SK-N-SH (cell line): ENCODE results near the gene MACIR. TPM values are rescaled to one million over a fixed set of nuclear protein-coding genes. Genes with fewer than 3 reads are reported as not detected.
A peak's percentile ranks its signal among the peaks of the same experiment; 100 is the strongest.

Source experiments
- CTCF ChIA-PET: fragments of 300-600, 350-600 bp; formaldehyde crosslinking; extraction: SDS; loops from one replicate; lab custom pipeline; 2021; lab: Yijun Ruan, JAX
- POLR2A ChIA-PET: fragments of 350-600 bp; sonication (Branson Sonifier 250); formaldehyde crosslinking; extraction: SDS; loops from one replicate; lab custom pipeline; 2020; ENCODE audit warnings: antibody characterized with exemption, inconsistent platforms; lab: Yijun Ruan, JAX
- DNase-seq: peaks from one replicate; pipeline ENCODE4 v3.0.0; 2012
- H2AFZ ChIP-seq: fragments of 200-600 bp; sonication (generic); 2 replicates; pipeline ENCODE4 v1.8.1; 2016; ENCODE audit warnings: antibody characterized with exemption, mild to moderate bottlenecking, low read depth
- H3F3A ChIP-seq: fragments of 200-600 bp; sonication (generic); replicated peaks from 2 replicates; pipeline ENCODE3; 2016; ENCODE audit warnings: antibody characterized with exemption, mild to moderate bottlenecking; ENCODE audit not compliant: insufficient read depth
- H3K27ac ChIP-seq, 2 experiments: fragments of 200-500 bp in 1 of 2; fragments of 200-600 bp in 1 of 2; sonication (Bioruptor generic) in 1 of 2; sonication (generic), shearing (Covaris generic) in 1 of 2; 2 replicates each; pipeline versions ENCODE4 v1.5.1 to v1.6.1; 2014 to 2016; ENCODE audit warnings: low read depth in 2 of 2, inconsistent platforms in 1 of 2, low read length in 1 of 2, mild to moderate bottlenecking in 1 of 2, mixed read lengths in 1 of 2
- H3K27me3 ChIP-seq: fragments of 200-600 bp; sonication (generic), shearing (Covaris generic); 2 replicates; pipeline ENCODE4 v1.6.1; 2016; ENCODE audit warnings: mixed run types; ENCODE audit not compliant: insufficient read depth
- H3K36me3 ChIP-seq, 2 experiments: fragments of 200-500 bp in 1 of 2; fragments of 200-600 bp in 1 of 2; sonication (Bioruptor generic) in 1 of 2; sonication (generic) in 1 of 2; replicated peaks in 1 of 2; 2 replicates each; pipeline versions ENCODE3 to v1.5.1; 2014 to 2016; ENCODE audit warnings: low read length in 1 of 2, mild to moderate bottlenecking in 1 of 2; ENCODE audit not compliant: insufficient read depth in 2 of 2, control insufficient read depth in 1 of 2
- H3K4me1 ChIP-seq, 2 experiments: fragments of 200-500 bp in 1 of 2; fragments of 200-600 bp in 1 of 2; sonication (Bioruptor generic) in 1 of 2; sonication (generic), shearing (Covaris generic) in 1 of 2; 2 replicates each; pipeline versions ENCODE4 v1.5.1 to v1.6.1; 2014 to 2016; ENCODE audit warnings: low read depth in 1 of 2, low read length in 1 of 2, mixed run types in 1 of 2; ENCODE audit not compliant: insufficient read depth in 2 of 2, control insufficient read depth in 1 of 2
- H3K4me2 ChIP-seq: fragments of 200-600 bp; sonication (generic), shearing (Covaris generic); 2 replicates; pipeline ENCODE4 v1.6.1; 2017; ENCODE audit warnings: mixed run types
- H3K4me3 ChIP-seq, 2 experiments: fragments of 200-500 bp in 1 of 2; fragments of 200-600 bp in 1 of 2; sonication (Bioruptor generic) in 1 of 2; sonication (generic), shearing (Covaris generic) in 1 of 2; 2 replicates each; pipeline versions ENCODE4 v1.5.1 to v1.8.1; 2014 to 2016; ENCODE audit warnings: low read depth in 2 of 2, inconsistent platforms in 1 of 2, low read length in 1 of 2, mild to moderate bottlenecking in 1 of 2, mixed read lengths in 1 of 2, moderate library complexity in 1 of 2
- H3K79me2 ChIP-seq: fragments of 200-600 bp; sonication (generic); 2 replicates; pipeline ENCODE4 v1.8.1; 2017; ENCODE audit warnings: mild to moderate bottlenecking; ENCODE audit not compliant: insufficient read depth
- H3K9ac ChIP-seq: fragments of 200-600 bp; sonication (generic); 2 replicates; pipeline ENCODE4 v1.6.1; 2017; ENCODE audit warnings: mixed run types
- H3K9me2 ChIP-seq: fragments of 200-600 bp; sonication (generic); 2 replicates; pipeline ENCODE4 v1.6.1; 2017; ENCODE audit warnings: mixed run types
- H3K9me3 ChIP-seq: fragments of 200-600 bp; sonication (generic); 2 replicates; pipeline ENCODE4 v1.6.1; 2017; ENCODE audit warnings: mixed run types, mild to moderate bottlenecking, moderate library complexity
- H4K20me1 ChIP-seq: fragments of 200-600 bp; sonication (generic); 2 replicates; pipeline ENCODE4 v1.6.1; 2017; ENCODE audit warnings: mild to moderate bottlenecking, mixed run types; ENCODE audit not compliant: insufficient read depth
- CHD2 ChIP-seq: fragments of 150-350 bp; IDR thresholded peaks from 2 replicates; pipeline ENCODE4 v1.6.1; 2018; ENCODE audit warnings: low read length; ENCODE audit not compliant: partially characterized antibody
- CTCF ChIP-seq: fragments of 200-600 bp; sonication (generic); IDR thresholded peaks from 2 replicates; pipeline ENCODE4 v1.6.1; 2017; ENCODE audit warnings: antibody characterized with exemption, mild to moderate bottlenecking, moderate library complexity
- ELF1 ChIP-seq: IDR thresholded peaks from 2 replicates; pipeline ENCODE4 v1.4.0; 2012
- EP300 ChIP-seq, 2 experiments: IDR thresholded peaks; 2 replicates each; pipeline versions ENCODE4 v1.4.0 to v1.6.1; 2012; ENCODE audit warnings: borderline replicate concordance in 1 of 2, low read depth in 1 of 2, low read length in 1 of 2
- FOSL2 ChIP-seq: IDR thresholded peaks from 2 replicates; pipeline ENCODE4 v1.4.0; 2012; ENCODE audit warnings: low read depth, mild to moderate bottlenecking, moderate library complexity, borderline replicate concordance
- GABPA ChIP-seq: IDR thresholded peaks from 2 replicates; pipeline ENCODE4 v1.4.0; 2012; ENCODE audit warnings: low read depth, mild to moderate bottlenecking
- JUND ChIP-seq: IDR thresholded peaks from 2 replicates; pipeline ENCODE4 v1.4.0; 2012
- MEF2A ChIP-seq: IDR thresholded peaks from 2 replicates; pipeline ENCODE4 v1.4.0; 2012; ENCODE audit warnings: low read depth, borderline replicate concordance
- NRF1 ChIP-seq: IDR thresholded peaks from 2 replicates; pipeline ENCODE4 v1.6.1; 2012; ENCODE audit warnings: low read depth, mild to moderate bottlenecking, low read length
- PBX3 ChIP-seq: IDR thresholded peaks from 2 replicates; pipeline ENCODE4; 2012
- POLR2AphosphoS5 ChIP-seq: IDR thresholded peaks from 2 replicates; pipeline ENCODE4 v1.6.1; 2012; ENCODE audit warnings: low read depth, low read length
- REST ChIP-seq: IDR thresholded peaks from 2 replicates; pipeline ENCODE4 v1.6.1; 2012; ENCODE audit warnings: mild to moderate bottlenecking, low read depth, low read length, moderate library complexity
- RFX5 ChIP-seq: IDR thresholded peaks from 2 replicates; pipeline ENCODE4 v1.6.1; 2012; ENCODE audit warnings: mild to moderate bottlenecking, improper control_type of control experiment, low read length
- TAF1 ChIP-seq: IDR thresholded peaks from 2 replicates; pipeline ENCODE4 v1.6.1; 2012; ENCODE audit warnings: low read depth, mild to moderate bottlenecking, low read length, moderate library complexity, borderline replicate concordance
- USF1 ChIP-seq: IDR thresholded peaks from 2 replicates; pipeline ENCODE4 v1.4.0; 2012; ENCODE audit warnings: low read depth, borderline replicate concordance
- USF2 ChIP-seq: fragments of 150-350 bp; IDR thresholded peaks from 2 replicates; pipeline ENCODE4 v1.6.1; 2017; ENCODE audit warnings: antibody characterized with exemption, low read length, low read depth, borderline replicate concordance
- YY1 ChIP-seq: IDR thresholded peaks from 2 replicates; pipeline ENCODE4 v1.4.0; 2012; ENCODE audit warnings: low read depth, mild to moderate bottlenecking
- WGBS: methylation state at CpG from one replicate; pipeline ENCODE4 v1.1.6; 2017; ENCODE audit warnings: low lambda C conversion rate; 5-methylcytosine and 5-hydroxymethylcytosine counted together
- polyA plus RNA-seq, 3 experiments: library from polyadenylated mRNA; depleted of rRNA; stranded (reverse); fragments of >200 nt; gene quantifications; 2 replicates each; pipeline ENCODE4 v1.2.3, GENCODE V29; 2012

The MACIR gene
- polyA plus RNA-seq, 1 of the 3 experiments (the other 2 are of a cell fraction): 24.7 TPM

GRCh38 chr5:103234239-103234975 is 24.2 kb upstream of the MACIR start:
- H3K9me2 ChIP-seq: no peaks in the 10 kb centered on the region
- peaks cover 0 to 3% of the 10 kb centered on the region in 2 experiments for H3K36me3 ChIP-seq
- H3K9ac ChIP-seq: no peak overlapping the region
- no peak overlapping the region for H3K4me2 ChIP-seq
- H3K79me2 ChIP-seq: no peaks in the 10 kb centered on the region
- H3K4me3 ChIP-seq: no peak overlapping the region
- H2AFZ ChIP-seq: peak overlapping the region; percentile 47; the same call in 1 of the 2 replicates
- 84% methylated on average over 4 of the region's 4 CpGs for WGBS
- POLR2A ChIA-PET: no interaction called here
- no peak for DNase-seq
- CTCF ChIA-PET: interaction anchor here (1.9 to 5.0 kb wide), 3 partner anchors 24 to 242 kb away, joined by 4 to 101 read pairs (median 20); partner anchors contain the start of gene MACIR
- H4K20me1 ChIP-seq: no peaks in the 10 kb centered on the region
- TF ChIP-seq CHD2: no peak
- no peak for TF ChIP-seq RFX5
- TF ChIP-seq TAF1: no peak
- TF ChIP-seq NRF1: no peak
- TF ChIP-seq REST: no peak
- H3K4me1 ChIP-seq: no peaks in the 10 kb centered on the region; a peak in 1 of 4 replicates
- H3K27me3 ChIP-seq: no peaks in the 10 kb centered on the region
- no peaks in the 10 kb centered on the region for H3F3A ChIP-seq
- H3K27ac ChIP-seq: no peak overlapping the region
- H3K9me3 ChIP-seq: 0 out of 2 replicates have a peak, but pooled peaks cover 6% of the 10 kb centered on the region

- Histone ChIP-seq H3K9me2 (no peaks in the 10 kb centered on the region), H3K27me3 (no peaks in the 10 kb centered on the region), H3K4me3 (no peak overlapping the region), H2AFZ (peak overlapping the region; percentile 40; the same call in 1 of the 2 replicates), H3K9ac (no peak overlapping the region), H3K27ac (no peak overlapping the region), H3K4me1 (no peaks in the 10 kb centered on the region; a peak in 1 of 4 replicates), H3K4me2 (no peak overlapping the region), H3F3A (no peaks in the 10 kb centered on the region), H3K9me3 (0 out of 2 replicates have a peak, but pooled peaks cover 8% of the 10 kb centered on the region), H3K79me2 (no peaks in the 10 kb centered on the region), H3K36me3 (peaks cover 0 to 3% of the 10 kb centered on the region in 2 experiments), H4K20me1 (no peaks in the 10 kb centered on the region)
- 3% methylated on average over 1 of the region's 1 CpG for WGBS
- DNase-seq: no peak
- POLR2A ChIA-PET: no interaction called here
- CTCF ChIA-PET: interaction anchor here (1.9 kb wide), 1 partner anchor 240 kb away, joined by 4 read pairs; no protein-coding TSS in a partner anchor
- TF ChIP-seq FOSL2: no peak
- TF ChIP-seq EP300 (IDR thresholded peaks at IDR 0.05; ENCODE audit: borderline replicate concordance in 1 of 2, low read depth in 1 of 2, low read length in 1 of 2): no peak
- TF ChIP-seq USF1: no peak
- no peak for TF ChIP-seq JUND
- TF ChIP-seq NRF1: no peak
- no peak for TF ChIP-seq POLR2AphosphoS5
- no peak for TF ChIP-seq MEF2A
- TF ChIP-seq GABPA: no peak
- no peak for TF ChIP-seq RFX5
- TF ChIP-seq YY1: no peak
- TF ChIP-seq PBX3: no peak
- TF ChIP-seq USF2: no peak
- TF ChIP-seq ELF1: no peak
- no peak for TF ChIP-seq TAF1
- no peak for TF ChIP-seq CTCF
These were observed 22.7 kb upstream of the MACIR start for GRCh38 chr5:103235891-103236290.
